Fibroblast of upper back skin (primary cell): ENCODE results near the gene KLK5.
"Not testable (repeated sequence)": the region's sequence is repeated elsewhere in the genome, so short reads cannot be mapped to it uniquely, and the experiment has no call there.

Experiments used
- DNase-seq: peaks from one replicate; pipeline ENCODE4 v3.0.0-alpha.2; 2013

Gene KLK5

GRCh38 chr19:50921426-50922316, 31.2 kb downstream of the KLK5 start:
- no peak for DNase-seq

- no peak for DNase-seq
Measured at GRCh38 chr19:50916069-50916468, 36.8 kb downstream of the KLK5 start.

DNA sequence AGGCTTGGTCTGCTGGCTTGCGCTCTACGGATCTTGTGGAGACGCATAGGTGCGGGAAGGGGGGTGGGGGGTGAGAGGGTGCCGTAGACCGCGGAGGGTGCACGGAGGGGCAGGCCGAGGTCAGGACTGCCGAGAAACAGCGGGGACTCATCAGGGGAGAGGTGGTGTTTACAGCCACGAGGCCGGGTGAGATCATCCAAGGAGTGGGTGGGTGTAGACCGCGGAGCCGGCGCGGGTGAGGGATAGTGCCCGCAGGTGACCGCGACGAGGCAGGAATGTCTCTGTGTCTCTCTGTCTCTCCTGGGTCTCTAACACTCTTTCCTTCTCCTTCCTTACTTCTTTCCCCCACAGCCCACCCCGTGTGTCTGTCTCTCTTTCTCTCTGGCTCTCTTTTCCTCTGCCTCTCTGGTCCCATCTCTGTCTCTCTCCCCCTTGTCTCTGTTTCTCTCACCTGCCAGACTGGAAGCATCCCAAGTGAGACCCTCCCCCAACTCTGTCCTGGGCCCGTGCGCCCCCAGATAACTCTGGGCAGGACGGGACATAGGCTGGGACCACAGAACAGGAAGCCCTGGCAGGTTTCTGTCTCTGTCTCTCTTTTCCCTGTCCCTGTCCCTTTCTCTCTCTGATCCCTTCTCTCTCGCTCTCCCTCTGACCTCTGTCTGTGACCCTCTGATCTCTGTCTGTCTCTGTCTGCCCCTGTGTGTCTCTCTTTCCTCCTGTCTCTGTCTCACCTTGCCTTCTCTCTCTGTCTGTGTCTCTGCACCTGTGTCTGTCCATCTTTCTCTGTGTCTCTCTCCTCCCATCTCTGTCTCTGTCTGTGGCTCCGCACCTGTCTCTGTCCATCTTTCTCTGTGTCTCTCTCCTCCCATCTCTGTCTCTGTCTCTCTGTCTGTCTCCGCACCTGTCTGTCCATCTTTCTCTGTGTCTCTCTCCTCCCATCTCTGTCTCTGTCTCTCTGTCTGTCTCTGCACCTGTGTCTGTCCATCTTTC, 39.8 kb downstream of the KLK5 start:
- no peak for DNase-seq

GRCh38 chr19:50912102-50912599, 40.7 kb downstream of the KLK5 start:
- no peak for DNase-seq

DNA sequence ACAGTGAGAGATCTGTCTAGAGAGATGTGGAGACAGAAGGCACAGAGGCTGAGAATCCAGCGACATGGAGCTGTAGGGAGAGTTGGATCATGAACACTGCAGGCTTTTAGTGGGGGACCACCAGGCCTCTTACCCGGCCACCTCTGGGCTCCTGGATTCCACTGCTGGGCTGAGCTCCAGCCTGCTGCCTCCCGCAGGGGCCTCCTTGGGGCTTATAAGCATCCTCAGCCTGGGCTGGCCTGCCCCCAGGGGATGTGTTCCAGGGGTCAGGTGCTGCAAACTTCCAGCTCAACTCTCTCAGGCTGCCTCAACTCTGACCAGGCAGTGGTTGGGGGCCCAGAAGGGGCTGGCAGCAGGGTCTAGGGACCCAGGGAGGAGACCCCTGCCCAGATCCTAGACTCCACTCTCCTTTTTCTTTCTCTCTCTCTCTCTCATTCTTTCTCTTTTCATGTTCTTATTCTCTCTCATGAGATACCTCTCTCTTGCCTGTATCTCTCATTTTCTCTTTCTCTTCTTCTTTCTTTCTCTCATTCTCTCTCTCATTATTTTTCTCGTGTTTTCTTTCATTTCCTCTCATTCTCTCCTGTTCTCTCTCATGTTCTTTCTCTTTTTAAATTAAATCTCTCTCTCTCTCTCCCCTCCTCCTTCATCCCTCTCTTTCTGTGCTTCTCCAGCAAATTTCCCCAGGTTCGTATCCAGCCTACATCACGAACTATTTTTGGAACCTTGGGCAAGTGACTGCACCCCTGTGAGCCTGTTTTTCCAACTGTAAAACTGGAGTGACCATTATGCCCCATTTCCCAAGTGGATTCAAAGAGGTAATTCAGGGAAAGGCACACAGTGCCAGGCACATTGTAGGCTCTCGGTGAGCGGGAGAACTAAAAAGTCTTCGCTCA, 41.4 kb downstream of the KLK5 start, which contains the start of gene KLK4:
TSS of gene KLK4 (minus strand) at position 190 of the 896 bp plus-strand sequence. CDS start 657 bp downstream, outside the sequence.
- DNase-seq, result no peak

DNA sequence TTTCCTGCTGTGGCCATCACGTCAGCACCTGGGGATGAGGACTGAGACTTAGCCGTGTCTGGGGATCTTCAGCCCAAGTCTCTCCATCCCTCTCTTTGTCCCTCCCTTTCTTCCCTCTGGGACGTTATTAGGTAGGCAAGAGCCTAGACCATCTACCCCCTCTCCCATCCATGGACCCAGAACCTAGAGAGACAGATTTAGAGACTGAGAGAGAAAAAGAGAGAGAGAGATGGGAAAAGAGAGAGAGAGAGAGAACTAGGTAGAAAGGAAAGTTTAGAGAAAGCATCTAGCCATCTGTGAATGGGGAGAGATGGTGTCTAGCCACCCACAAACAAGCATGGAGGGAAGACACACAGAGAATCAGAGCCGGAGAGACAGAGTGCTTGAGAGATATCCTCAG, 42.1 kb downstream of the KLK5 start:
- no peak for DNase-seq

- DNase-seq, result peak; percentile 10
Measured at GRCh38 chr19:50909240-50910070, 43.4 kb downstream of the KLK5 start.

DNA sequence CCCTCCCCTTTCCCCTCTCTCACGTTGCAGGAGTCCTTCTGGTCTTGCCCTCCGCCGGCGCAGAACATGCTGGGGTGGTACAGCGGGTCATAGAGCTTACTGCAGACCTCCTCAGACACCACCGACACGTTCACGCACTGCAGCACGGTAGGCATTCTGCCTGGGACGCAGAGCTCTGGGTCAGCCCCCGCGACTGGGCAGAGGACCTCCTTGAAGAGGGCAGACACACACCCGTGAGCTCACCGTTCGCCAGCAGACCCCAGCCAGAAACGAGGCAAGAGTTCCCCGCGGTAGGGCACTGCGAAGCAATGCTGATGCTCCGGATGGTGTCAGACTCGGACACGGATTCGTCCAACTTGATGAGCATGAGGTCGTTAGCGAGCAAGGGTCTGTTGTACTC, 44.5 kb downstream of the KLK5 start:
- DNase-seq, result no peak

DNA sequence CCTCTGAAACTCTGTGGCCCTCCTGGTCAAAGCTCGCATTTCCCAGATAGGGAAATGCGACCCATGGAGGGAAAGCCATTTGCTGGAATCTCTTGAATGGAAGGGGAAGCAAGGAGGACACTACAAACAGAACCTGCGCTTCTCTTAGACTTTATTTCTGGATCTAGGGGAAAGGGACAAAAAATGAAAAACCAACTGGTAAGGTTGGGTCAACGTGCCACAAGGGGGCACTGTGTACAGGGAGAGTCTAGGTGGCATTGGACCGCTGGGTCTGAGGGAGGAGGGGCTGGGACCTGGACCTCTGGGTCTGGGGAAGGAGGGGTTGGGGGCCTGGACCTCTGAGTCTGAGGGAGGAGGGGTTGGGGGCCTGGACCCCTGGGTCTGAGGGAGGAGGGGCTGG, 46.6 kb downstream of the KLK5 start:
- DNase-seq, result no peak

DNA sequence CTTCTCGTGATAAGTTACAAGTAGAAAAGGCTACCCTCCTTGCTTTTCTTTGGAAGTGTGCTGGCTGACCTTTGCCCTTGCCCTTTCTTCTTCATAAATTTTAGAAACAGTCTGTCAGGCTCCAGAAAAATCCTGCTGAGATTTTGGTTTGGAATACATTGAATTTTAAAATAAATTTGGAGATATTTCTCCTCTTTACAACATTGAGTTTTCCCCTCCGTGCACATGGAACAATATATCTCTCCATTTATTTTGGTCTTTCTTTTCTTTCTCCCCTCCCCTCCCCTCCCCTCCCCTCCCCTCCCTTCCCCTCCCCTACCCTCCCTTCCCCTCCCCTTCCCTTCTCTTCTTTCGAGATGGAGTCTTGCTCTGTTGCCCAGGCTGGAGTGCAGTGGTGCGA, 50.2 kb downstream of the KLK5 start:
- DNase-seq, result no peak

DNA sequence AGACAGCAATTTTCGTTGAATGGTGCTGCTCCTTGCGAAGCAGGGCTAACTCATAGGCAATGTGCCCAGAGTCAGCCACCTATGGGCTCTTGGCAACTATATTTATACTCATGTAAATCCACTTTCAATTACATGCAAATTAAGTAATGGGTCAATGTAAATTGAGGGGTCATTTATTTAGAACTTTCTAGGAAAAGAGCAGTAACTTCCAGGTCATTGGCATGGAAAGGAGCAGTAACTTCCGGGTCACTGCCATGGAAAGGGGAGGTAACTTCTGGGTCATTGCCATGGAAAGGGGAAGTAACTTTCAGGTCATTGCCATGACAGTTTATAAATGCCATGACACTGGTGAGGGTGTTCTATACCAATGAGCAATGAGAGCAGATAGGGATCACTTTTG, 53.3 kb downstream of the KLK5 start:
- DNase-seq, result no peak

GRCh38 chr19:50898018-50898417, 54.8 kb downstream of the KLK5 start:
- DNase-seq, result no peak

DNA sequence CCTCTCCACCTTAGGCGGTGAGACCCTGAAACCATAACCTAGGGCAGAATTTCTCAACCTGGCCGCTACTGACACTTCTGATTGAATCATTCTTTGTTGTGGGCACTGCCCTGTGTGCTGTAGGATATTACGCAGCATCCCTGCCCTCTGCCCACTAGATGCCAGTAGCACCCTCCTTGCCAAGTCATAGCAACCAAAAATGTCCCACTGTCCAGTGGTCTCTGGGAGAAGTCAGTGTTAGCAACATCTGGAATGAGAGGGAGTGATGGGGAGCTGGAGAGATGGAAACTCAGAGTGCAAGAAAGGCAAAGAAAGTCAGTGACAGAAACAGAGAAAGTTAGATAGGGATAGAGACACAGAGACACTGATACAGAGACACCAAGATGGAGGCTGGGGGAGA, 55.2 kb downstream of the KLK5 start:
- no peak for DNase-seq

DNA sequence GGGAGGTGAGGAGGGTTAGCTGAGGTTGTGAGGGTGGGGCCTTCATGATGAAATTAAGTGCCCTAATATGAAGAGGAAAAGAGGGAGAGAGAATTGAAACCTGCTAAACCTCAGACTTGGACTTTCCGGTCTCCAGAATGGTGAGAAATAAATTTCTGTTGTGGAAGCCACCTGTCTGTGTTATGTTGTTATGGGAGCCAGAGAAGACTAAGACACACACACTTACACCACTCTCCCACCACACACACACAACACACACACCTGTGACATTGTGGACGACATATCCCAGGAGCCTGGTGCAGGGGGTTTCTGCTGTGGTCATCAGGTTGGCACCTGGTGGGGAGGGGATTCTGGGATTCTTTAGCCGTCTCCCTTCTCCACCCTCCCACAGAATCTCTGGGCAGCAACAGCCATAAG, 55.6 kb downstream of the KLK5 start:
- no peak for DNase-seq

DNA sequence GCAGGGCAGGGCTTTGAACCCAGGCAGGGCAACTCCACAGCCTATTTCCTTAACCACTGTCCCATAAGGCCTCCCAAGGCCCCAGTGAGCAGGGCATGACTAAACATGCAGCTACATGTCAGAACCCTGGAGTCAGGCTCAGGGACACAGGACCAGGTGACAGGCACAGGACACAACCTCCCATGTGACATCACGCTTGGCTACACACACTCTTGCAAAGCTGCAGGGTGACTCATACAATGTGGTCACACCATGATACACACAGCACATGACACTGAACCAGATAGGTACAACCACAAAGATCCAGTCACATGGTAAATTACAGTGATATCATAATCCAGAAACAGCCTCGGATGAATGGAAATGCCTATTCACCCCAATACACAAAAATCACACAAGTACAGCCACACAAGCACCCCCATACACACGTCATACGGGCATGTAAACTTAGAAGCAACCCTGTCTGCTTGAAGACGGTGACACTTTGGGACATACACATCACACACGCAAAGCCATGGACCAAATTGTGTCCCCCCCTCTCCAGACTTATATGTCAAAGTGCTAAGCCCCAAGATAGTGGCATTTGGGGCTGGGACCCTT, 56.1 kb downstream of the KLK5 start:
- peak; percentile 10 for DNase-seq

GRCh38 chr19:50896089-50896590, 56.7 kb downstream of the KLK5 start:
- DNase-seq, result not testable (repeated sequence)

DNA sequence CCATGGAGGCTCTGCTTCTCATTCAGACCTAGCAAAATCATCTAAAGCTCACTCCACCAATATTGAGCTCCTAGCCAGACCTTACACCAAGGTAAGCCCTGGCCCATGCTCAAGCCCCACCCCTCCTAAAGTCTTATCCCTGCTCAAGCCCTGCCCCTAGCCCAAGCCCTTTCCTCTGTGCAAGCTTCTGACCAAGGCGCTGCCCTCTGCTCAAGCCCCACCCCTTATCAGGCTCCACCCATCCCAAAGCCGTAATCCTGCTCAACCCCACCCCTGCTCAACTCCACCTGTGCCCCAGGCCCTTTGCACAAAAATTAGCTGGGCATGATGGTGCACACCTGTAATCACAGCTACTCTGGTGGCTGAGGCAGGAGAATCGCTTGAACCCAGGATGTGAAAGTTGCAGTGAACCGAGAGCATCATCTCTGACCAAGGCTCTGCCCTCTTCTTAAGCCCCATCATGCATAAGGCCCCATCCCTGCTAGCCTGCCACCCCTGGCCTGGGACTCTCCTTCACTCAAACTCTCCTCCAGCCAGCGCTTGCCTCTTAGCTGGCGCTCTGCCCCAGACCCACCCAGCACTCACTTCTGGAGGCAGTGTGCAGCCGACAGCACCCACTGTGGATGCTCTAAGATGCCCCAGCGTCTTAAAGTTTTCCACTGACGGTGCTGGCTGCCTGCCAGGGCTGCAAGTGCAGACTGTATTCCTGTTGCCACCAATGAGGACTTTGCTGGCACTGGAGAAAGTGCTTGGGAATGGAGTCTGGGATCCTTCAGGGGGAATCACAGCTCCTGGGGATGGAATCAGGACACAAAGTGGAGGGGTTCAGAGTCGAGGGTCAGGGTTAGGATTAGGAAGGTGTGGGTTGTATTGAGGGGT, 58.1 kb downstream of the KLK5 start:
- no peak for DNase-seq
